T-helper 1 cell treated with Interleukin-12 subunit alpha and Interleukin-12 subunit beta and Interleukin-4 antibody, amounts not matched to agents 30 μg/mL and 1 μg/mL, for 36 hours (primary cell): ENCODE results near the gene RAMACL.

Experiments used
- H3K27ac Mint-ChIP-seq: one replicate; pipeline ENCODE4 v1.8.0; 2021; ENCODE audit warnings: mild to moderate bottlenecking, mixed read lengths
- H3K27me3 Mint-ChIP-seq: one replicate; pipeline ENCODE4 v1.8.0; 2021; ENCODE audit warnings: low read depth, mixed read lengths
- H3K36me3 Mint-ChIP-seq: one replicate; pipeline ENCODE4 v1.8.0; 2021; ENCODE audit warnings: low read depth, mixed read lengths
- H3K4me1 Mint-ChIP-seq: one replicate; pipeline ENCODE4 v1.8.0; 2021; ENCODE audit warnings: low read depth, mixed read lengths
- H3K4me3 Mint-ChIP-seq: one replicate; pipeline ENCODE4 v1.8.0; 2021; ENCODE audit warnings: mild to moderate bottlenecking, moderate library complexity, mixed read lengths
- H3K9me3 Mint-ChIP-seq: one replicate; pipeline ENCODE4 v1.8.0; 2021; ENCODE audit warnings: mixed read lengths

Gene RAMACL

DNA sequence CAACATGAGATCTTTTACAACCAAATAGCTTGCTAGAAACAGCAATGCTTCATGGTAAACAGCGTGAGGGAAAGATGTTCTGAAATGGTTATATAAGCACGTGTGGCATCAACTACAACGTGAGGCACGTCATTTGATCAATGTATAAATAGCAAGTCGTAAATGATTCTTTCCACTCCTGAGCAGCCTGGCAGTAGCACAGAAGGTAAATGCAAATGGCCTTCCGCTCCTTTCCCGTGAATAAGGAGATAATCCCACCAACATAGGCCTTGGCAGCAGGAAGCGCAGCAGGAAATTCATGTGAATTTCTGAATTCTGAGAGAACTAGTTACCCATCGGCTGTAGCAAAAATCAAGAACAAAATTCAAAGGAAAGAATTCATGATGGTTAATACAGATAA lies 23.6 kb upstream of the RAMACL start:
- Mint-ChIP-seq H3K9me3 (no peaks in the 10 kb centered on the region), H3K36me3 (no peaks in the 10 kb centered on the region), H3K4me3 (no peak overlapping the region), H3K4me1 (peaks cover under 1% of the 10 kb centered on the region), H3K27me3 (no peaks in the 10 kb centered on the region), H3K27ac (no peak overlapping the region)

GRCh38 chr6:166608774-166609173 lies 22.3 kb upstream of the RAMACL start:
- Mint-ChIP-seq H3K36me3 (no peaks in the 10 kb centered on the region), H3K27me3 (no peaks in the 10 kb centered on the region), H3K4me3 (no peak overlapping the region), H3K9me3 (no peaks in the 10 kb centered on the region), H3K27ac (no peak overlapping the region), H3K4me1 (no peaks in the 10 kb centered on the region)

DNA sequence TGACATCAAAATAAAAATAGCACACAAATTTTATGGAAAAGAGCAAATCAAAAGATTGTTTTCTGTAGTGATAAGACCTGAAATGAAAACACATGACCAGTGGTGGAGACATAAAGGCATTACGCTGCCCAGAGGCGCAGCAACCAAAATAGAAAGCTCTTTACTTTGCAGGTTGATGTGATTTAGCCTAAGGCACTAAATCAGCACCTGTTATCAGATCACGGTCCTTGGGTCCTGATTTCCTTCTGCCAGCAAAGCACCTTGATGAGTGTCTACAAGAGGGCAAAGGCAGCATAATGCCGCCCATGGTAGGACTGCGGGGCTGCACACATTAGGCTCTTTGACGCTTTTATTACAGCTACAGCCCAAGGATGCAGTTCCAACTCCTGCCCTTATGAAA lies 19.3 kb upstream of the RAMACL start:
- Mint-ChIP-seq H3K27ac (no peak overlapping the region), H3K4me3 (no peak overlapping the region), H3K36me3 (no peaks in the 10 kb centered on the region), H3K4me1 (no peaks in the 10 kb centered on the region), H3K27me3 (no peaks in the 10 kb centered on the region), H3K9me3 (no peaks in the 10 kb centered on the region)

DNA sequence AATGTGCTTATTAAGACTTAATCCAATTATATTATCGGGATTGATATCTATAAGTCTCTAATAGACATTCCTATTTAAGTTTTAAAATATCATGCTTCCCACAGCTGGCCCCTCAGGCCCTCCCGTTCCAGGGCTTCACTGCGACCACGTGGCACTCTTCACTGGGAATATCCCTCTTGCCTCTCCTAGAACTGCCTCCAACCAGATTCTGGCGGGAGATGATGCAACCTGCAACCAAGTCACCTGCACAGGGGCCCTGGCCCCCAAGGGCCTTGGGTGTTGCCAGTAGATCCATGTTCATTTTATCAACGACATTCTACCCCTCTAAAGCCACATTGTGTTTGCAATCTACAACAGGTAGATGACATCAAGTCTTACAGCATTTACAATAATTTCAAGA lies 18.4 kb upstream of the RAMACL start:
- H3K36me3 Mint-ChIP-seq: no peaks in the 10 kb centered on the region
- no peaks in the 10 kb centered on the region for H3K27me3 Mint-ChIP-seq
- no peak overlapping the region for H3K4me3 Mint-ChIP-seq
- H3K27ac Mint-ChIP-seq: no peak overlapping the region
- no peaks in the 10 kb centered on the region for H3K4me1 Mint-ChIP-seq
- no peaks in the 10 kb centered on the region for H3K9me3 Mint-ChIP-seq

GRCh38 chr6:166604328-166604727 lies 17.9 kb upstream of the RAMACL start:
- H3K4me1 Mint-ChIP-seq: no peaks in the 10 kb centered on the region
- no peaks in the 10 kb centered on the region for H3K36me3 Mint-ChIP-seq
- no peak overlapping the region for H3K4me3 Mint-ChIP-seq
- H3K27ac Mint-ChIP-seq: no peak overlapping the region
- no peaks in the 10 kb centered on the region for H3K27me3 Mint-ChIP-seq
- H3K9me3 Mint-ChIP-seq: no peaks in the 10 kb centered on the region

DNA sequence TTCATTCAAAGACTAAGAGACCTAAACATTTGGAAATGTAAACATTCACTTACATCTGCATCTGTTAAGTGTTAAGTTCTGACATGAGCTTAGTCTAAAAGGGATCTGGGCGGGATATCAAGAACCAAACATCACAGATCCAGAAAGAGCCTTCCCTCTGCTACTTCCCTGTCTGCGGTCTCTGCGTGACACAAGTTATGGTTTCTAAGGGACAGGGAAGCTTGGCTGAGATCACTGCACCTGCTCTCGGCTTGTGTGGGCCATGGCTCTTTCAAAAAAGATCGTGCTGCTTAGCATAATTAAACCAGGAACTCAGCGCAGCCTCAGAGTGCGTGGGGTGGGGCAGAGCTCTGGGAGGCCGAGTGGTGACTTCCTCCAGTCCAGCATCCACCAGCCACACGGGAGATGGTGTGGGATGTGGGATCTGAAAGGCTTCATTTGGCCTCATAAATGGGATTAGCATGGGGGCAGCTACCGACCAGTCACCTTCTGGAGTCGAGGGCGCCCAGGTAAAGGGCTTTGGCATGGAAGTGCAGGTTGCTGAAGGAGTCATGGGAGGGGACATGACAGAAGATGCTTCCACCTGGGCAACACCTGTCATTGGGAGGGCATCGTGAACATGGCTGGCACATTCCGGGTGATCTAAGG lies 16.7 kb upstream of the RAMACL start:
- Mint-ChIP-seq H3K27ac (no peak overlapping the region), H3K9me3 (no peaks in the 10 kb centered on the region), H3K36me3 (no peaks in the 10 kb centered on the region), H3K4me1 (no peaks in the 10 kb centered on the region), H3K4me3 (no peak overlapping the region), H3K27me3 (no peaks in the 10 kb centered on the region)

DNA sequence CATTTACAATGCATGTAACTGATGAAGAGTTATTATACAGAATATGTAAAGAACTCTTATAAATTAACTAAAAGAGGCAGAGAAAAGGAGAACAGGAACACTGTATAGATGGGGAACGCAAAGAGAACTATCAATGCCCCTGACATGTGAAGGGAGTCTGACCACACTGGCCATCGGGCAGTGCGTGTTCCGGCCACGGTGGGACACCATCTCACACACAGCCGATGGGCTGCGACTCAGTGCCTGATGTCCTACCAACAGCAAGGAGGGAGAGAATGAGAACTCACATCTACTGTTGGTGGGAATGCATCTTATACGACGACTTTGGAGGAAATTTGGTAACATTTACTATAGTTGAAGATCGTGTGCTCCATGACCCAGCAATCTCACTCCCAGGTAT lies 15.5 kb upstream of the RAMACL start:
- no peaks in the 10 kb centered on the region for H3K27me3 Mint-ChIP-seq
- H3K4me3 Mint-ChIP-seq: no peak overlapping the region
- no peaks in the 10 kb centered on the region for H3K4me1 Mint-ChIP-seq
- H3K36me3 Mint-ChIP-seq: no peaks in the 10 kb centered on the region
- no peak overlapping the region for H3K27ac Mint-ChIP-seq
- H3K9me3 Mint-ChIP-seq: no peaks in the 10 kb centered on the region

- H3K36me3 Mint-ChIP-seq: no peaks in the 10 kb centered on the region
- no peaks in the 10 kb centered on the region for H3K4me1 Mint-ChIP-seq
- H3K27me3 Mint-ChIP-seq: no peaks in the 10 kb centered on the region
- no peaks in the 10 kb centered on the region for H3K9me3 Mint-ChIP-seq
- H3K27ac Mint-ChIP-seq: no peak overlapping the region
- H3K4me3 Mint-ChIP-seq: no peak overlapping the region
Observed at GRCh38 chr6:166600931-166601330, 14.5 kb upstream of the RAMACL start.

GRCh38 chr6:166599205-166599604 lies 12.7 kb upstream of the RAMACL start:
- Mint-ChIP-seq H3K4me3 (no peak overlapping the region), H3K36me3 (no peaks in the 10 kb centered on the region), H3K9me3 (no peaks in the 10 kb centered on the region), H3K4me1 (no peaks in the 10 kb centered on the region), H3K27me3 (no peaks in the 10 kb centered on the region), H3K27ac (no peak overlapping the region)

DNA sequence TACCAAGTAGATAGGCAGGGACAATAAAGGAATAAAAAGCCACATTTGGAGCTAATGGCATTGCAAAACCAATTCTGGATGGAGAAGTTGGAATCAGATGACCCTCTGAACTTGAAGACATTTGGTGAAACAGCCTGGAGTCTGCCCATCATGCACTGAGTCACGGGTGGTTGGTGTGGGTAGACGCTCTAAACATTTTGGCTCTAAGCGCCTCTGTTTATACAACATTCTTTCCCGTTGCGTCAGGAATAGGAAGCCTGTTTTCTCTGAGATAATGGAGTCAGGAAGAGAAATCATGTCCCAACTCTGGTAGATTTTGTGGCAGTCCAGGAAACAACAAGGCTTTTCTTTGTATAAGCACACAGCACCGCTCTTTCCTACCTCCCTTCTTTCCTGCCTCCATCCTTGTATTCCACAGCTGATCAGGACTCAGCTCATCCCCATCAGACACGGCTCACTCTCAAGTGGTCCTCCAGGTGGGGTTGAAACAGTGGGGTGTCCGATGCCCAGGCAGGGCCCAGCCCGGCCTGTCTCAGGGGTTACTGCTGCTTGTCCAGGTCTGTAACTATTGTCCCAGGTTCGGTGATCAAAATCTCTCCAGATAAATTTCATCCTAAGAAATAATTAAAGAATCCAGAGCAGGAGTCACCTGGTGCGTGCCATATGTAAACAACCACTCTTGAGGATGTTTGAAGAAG lies 12.1 kb upstream of the RAMACL start:
- Mint-ChIP-seq H3K4me3 (no peak overlapping the region), H3K9me3 (no peaks in the 10 kb centered on the region), H3K4me1 (no peaks in the 10 kb centered on the region), H3K36me3 (no peaks in the 10 kb centered on the region), H3K27ac (no peak overlapping the region), H3K27me3 (no peaks in the 10 kb centered on the region)

GRCh38 chr6:166597711-166598440 lies 11.4 kb upstream of the RAMACL start:
- Mint-ChIP-seq H3K27ac (no peak overlapping the region), H3K27me3 (no peaks in the 10 kb centered on the region), H3K4me1 (no peaks in the 10 kb centered on the region), H3K4me3 (no peak overlapping the region), H3K9me3 (no peaks in the 10 kb centered on the region), H3K36me3 (no peaks in the 10 kb centered on the region)

GRCh38 chr6:166596776-166597507 lies 10.5 kb upstream of the RAMACL start:
- no peaks in the 10 kb centered on the region for H3K9me3 Mint-ChIP-seq
- no peaks in the 10 kb centered on the region for H3K27me3 Mint-ChIP-seq
- H3K4me1 Mint-ChIP-seq: no peaks in the 10 kb centered on the region
- H3K4me3 Mint-ChIP-seq: no peak overlapping the region
- H3K36me3 Mint-ChIP-seq: no peaks in the 10 kb centered on the region
- H3K27ac Mint-ChIP-seq: no peak overlapping the region

GRCh38 chr6:166595949-166596348 lies 9.5 kb upstream of the RAMACL start:
- H3K9me3 Mint-ChIP-seq: no peaks in the 10 kb centered on the region
- no peak overlapping the region for H3K4me3 Mint-ChIP-seq
- no peaks in the 10 kb centered on the region for H3K27me3 Mint-ChIP-seq
- no peak overlapping the region for H3K27ac Mint-ChIP-seq
- H3K36me3 Mint-ChIP-seq: no peaks in the 10 kb centered on the region
- no peaks in the 10 kb centered on the region for H3K4me1 Mint-ChIP-seq

- no peaks in the 10 kb centered on the region for H3K27me3 Mint-ChIP-seq
Observed at GRCh38 chr6:166595061-166595780, 8.7 kb upstream of the RAMACL start.

More at GRCh38 chr6:166595061-166595780, 8.7 kb upstream of the RAMACL start:
- no peak overlapping the region for H3K27ac Mint-ChIP-seq
- H3K4me1 Mint-ChIP-seq: no peaks in the 10 kb centered on the region
- no peaks in the 10 kb centered on the region for H3K9me3 Mint-ChIP-seq
- H3K4me3 Mint-ChIP-seq: no peak overlapping the region
- no peaks in the 10 kb centered on the region for H3K36me3 Mint-ChIP-seq
